Measurements from ENCODE around the gene SLFN12. TPM values are rescaled to one million over a fixed set of nuclear protein-coding genes. Genes with fewer than 3 reads are reported as not detected.
"Not testable (repeated sequence)": the region's sequence is repeated elsewhere in the genome, so short reads cannot be mapped to it uniquely, and the experiment has no call there.

The SLFN12 gene
- total RNA-seq, 1 donor from 2014 or later = 9.0 TPM

- ChIA-PET POLR2A (interaction anchor here (1.2 to 2.1 kb wide), 5 partner anchors 11 to 145 kb away, joined by 3 to 18 read pairs (median 5); partner anchors contain the start of genes PEX12, SLFN11 and SLFN13), CTCF (interaction anchor here (0.9 to 1.4 kb wide), 4 partner anchors 10 to 120 kb away, joined by 3 to 6 read pairs (median 4); no protein-coding TSS in a partner anchor)
- TF ChIP-seq, protein P1, sequence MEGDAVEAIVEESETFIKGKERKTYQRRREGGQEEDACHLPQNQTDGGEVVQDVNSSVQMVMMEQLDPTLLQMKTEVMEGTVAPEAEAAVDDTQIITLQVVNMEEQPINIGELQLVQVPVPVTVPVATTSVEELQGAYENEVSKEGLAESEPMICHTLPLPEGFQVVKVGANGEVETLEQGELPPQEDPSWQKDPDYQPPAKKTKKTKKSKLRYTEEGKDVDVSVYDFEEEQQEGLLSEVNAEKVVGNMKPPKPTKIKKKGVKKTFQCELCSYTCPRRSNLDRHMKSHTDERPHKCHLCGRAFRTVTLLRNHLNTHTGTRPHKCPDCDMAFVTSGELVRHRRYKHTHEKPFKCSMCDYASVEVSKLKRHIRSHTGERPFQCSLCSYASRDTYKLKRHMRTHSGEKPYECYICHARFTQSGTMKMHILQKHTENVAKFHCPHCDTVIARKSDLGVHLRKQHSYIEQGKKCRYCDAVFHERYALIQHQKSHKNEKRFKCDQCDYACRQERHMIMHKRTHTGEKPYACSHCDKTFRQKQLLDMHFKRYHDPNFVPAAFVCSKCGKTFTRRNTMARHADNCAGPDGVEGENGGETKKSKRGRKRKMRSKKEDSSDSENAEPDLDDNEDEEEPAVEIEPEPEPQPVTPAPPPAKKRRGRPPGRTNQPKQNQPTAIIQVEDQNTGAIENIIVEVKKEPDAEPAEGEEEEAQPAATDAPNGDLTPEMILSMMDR (IDR thresholded peaks at IDR 0.05) = no peak
- peaks cover 31% of the 10 kb centered on the region for H3K4me1 Mint-ChIP-seq
- H3K27me3 Mint-ChIP-seq = no peaks in the 10 kb centered on the region
- ATAC-seq (ENCODE audit: low read depth) = peak; percentile 55
- no peak for DNase-seq
- peaks cover 5% of the 10 kb centered on the region for H3K36me3 Mint-ChIP-seq (ENCODE audit: low read depth)
- intact Hi-C loops (cut with micrococcal nuclease) = loop anchor here (1.0 to 5.0 kb wide), 5 partner anchors 15 to 190 kb away; partner anchors contain the start of genes SLFN11, SLFN12L, SLFN13 and SLFN5
- H3K4me3 Mint-ChIP-seq = peak overlapping the region; percentile 97
- no peaks in the 10 kb centered on the region for H3K9me3 Mint-ChIP-seq
- H3K27ac Mint-ChIP-seq = peak overlapping the region; percentile 92
Measured at GRCh38 chr17:35433075-35433894, 985 bp upstream of the SLFN12 start.

DNA sequence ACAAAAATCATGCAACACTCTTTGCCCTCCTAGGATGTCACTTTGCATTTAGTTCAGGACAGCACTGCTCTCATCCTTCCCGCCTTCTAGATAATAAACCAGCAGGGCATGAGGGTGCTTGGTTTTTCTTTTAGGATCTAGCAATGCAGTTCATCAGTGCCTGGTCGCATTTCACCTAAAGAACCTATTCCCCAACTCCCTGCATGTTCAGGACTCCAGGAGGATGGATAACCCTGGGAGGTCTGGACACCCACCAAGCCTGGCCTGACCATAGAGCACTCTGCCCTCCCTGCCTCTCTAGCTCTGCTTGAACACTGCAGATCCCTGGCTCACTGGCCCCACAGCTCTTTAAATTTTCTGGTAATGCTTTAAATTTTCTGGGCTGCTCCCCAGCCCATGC lies 2.6 kb downstream of the SLFN12 start:
- no peak for ATAC-seq (ENCODE audit: low read depth)
- H3K9me3 Mint-ChIP-seq = no peaks in the 10 kb centered on the region
- intact Hi-C loops (cut with micrococcal nuclease) = loop anchor here (5.0 kb wide), 1 partner anchor 108 kb away; the partner anchor contains the start of gene SLFN12L
- ChIA-PET CTCF (interaction anchor here (0.9 kb wide), 1 partner anchor 117 kb away, joined by 3 read pairs; no protein-coding TSS in a partner anchor), POLR2A (interaction anchor here (0.6 kb wide), 1 partner anchor 19 kb away, joined by 3 read pairs; the partner anchor contains the start of gene SLFN13)
- no peak for DNase-seq
- no peak overlapping the region for H3K27ac Mint-ChIP-seq
- TF ChIP-seq, protein P1 (IDR thresholded peaks at IDR 0.05) = no peak
- H3K27me3 Mint-ChIP-seq = no peaks in the 10 kb centered on the region
- peaks cover 31% of the 10 kb centered on the region for H3K4me1 Mint-ChIP-seq
- no peak overlapping the region for H3K4me3 Mint-ChIP-seq
- peaks cover 5% of the 10 kb centered on the region for H3K36me3 Mint-ChIP-seq (ENCODE audit: low read depth)

- peaks cover 22% of the 10 kb centered on the region for H3K4me1 Mint-ChIP-seq
- no peak overlapping the region for H3K4me3 Mint-ChIP-seq
- H3K9me3 Mint-ChIP-seq = no peaks in the 10 kb centered on the region
- H3K27me3 Mint-ChIP-seq = no peaks in the 10 kb centered on the region
- TF ChIP-seq, protein P1 (IDR thresholded peaks at IDR 0.05) = no peak
- ATAC-seq (ENCODE audit: low read depth) (no peak), DNase-seq (no peak)
- intact Hi-C loops (cut with micrococcal nuclease) = no loop called here
- POLR2A ChIA-PET = no interaction called here
- no peak overlapping the region for H3K27ac Mint-ChIP-seq
- CTCF ChIA-PET = no interaction called here
- H3K36me3 Mint-ChIP-seq (ENCODE audit: low read depth) = peaks cover 5% of the 10 kb centered on the region
Measured at GRCh38 chr17:35428229-35428628, 4.1 kb downstream of the SLFN12 start.

GRCh38 chr17:35423761-35424160 lies 8.5 kb downstream of the SLFN12 start:
- ChIA-PET POLR2A (no interaction called here), CTCF (interaction anchor here (1.3 kb wide), 1 partner anchor 9 kb away, joined by 3 read pairs; no protein-coding TSS in a partner anchor)
- H3K4me3 Mint-ChIP-seq = no peak overlapping the region
- H3K27ac Mint-ChIP-seq = no peak overlapping the region
- no peak for ATAC-seq (ENCODE audit: low read depth)
- H3K4me1 Mint-ChIP-seq = no peaks in the 10 kb centered on the region
- TF ChIP-seq, protein P1 (IDR thresholded peaks at IDR 0.05) = no peak
- no peak for DNase-seq
- intact Hi-C loops (cut with micrococcal nuclease) = no loop called here
- peaks cover 19% of the 10 kb centered on the region for H3K36me3 Mint-ChIP-seq (ENCODE audit: low read depth)
- no peaks in the 10 kb centered on the region for H3K27me3 Mint-ChIP-seq
- H3K9me3 Mint-ChIP-seq = no peaks in the 10 kb centered on the region

DNA sequence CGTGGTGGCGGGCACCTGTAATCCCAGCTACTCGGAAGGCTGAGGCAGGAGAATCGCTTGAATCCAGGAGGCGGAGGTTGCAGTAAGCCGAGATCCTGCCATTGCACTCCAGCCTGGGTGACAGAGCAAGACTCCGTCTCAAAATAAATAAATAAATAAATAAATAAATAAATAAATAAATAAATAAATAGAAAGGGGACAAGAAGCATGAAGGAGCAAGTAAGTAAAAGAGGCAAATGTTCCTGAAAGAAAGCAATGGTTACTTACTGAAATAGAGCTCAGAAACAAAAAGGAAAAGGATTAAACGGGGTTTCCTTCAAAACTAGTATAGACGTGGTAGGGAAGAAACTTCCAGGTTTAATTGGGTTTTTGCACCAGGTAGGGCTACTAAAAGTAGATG lies 11.2 kb downstream of the SLFN12 start:
- DNase-seq; H3K27me3 Mint-ChIP-seq; H3K4me1 Mint-ChIP-seq; H3K9me3 Mint-ChIP-seq; POLR2A ChIA-PET; H3K4me3 Mint-ChIP-seq; H3K27ac Mint-ChIP-seq; ATAC-seq (ENCODE audit: low read depth); intact Hi-C loops (cut with micrococcal nuclease): not testable (repeated sequence)
- CTCF ChIA-PET = interaction anchor here (1.7 kb wide), 1 partner anchor 12 kb away, joined by 4 read pairs; no protein-coding TSS in a partner anchor
- H3K36me3 Mint-ChIP-seq (ENCODE audit: low read depth) = peaks cover 24% of the 10 kb centered on the region
